ENCODE results near the gene SH2D3A.
"Not testable (repeated sequence)": the region's sequence is repeated elsewhere in the genome, so short reads cannot be mapped to it uniquely, and the experiment has no call there.

The SH2D3A gene

DNA sequence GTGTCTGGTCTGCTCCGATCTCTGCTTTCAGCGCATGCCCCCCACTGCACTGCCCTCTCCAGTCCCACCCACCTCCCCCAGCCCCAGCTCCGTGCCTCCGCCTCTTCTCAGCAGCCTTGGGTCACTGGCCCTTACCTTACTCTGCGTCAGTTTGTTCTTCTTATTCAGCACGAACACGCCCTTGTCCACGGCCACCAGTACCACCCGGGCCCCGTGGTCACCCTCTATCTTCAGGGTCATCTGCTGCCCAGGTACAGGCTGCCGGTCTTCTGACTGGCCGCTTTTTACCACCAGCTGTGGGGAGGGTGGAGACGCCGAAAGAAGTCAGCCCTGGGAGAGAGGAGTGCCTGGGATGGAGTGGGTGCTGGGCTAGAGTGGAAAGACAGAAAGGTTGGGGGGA lies 57.7 kb downstream of the SH2D3A start:
- no peak for DNase-seq (ENCODE audit: low read depth)
- TF ChIP-seq, protein P1, sequence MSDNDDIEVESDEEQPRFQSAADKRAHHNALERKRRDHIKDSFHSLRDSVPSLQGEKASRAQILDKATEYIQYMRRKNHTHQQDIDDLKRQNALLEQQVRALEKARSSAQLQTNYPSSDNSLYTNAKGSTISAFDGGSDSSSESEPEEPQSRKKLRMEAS (IDR thresholded peaks at IDR 0.05; ENCODE audit: low read depth, low read length): no peak
- no peak for TF ChIP-seq MYC (IDR thresholded peaks at IDR 0.05; ENCODE audit: low read depth, low read length)

DNA sequence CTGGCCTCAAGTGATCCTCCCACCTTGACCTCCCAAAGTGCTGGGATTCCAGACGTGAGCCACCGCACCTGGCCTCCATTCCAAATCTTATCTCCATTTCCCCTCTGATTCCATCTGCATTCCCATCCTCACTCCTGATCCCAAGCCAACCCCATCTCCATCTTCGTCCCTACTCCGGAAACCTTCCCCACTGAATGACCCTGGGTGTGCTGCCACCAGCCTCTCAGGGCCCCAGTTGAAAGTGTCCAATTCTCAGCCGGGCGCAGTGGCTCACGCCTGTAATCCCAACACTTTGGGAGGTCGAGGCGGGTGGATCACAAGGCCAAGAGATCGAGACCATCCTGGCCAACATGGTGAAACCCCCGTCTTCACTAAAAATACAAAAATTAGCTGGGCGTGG lies 58.3 kb downstream of the SH2D3A start:
- DNase-seq (ENCODE audit: low read depth); H3K4me3 ChIP-seq (ENCODE audit: low read depth, low read length): not testable (repeated sequence)

More for the DNA sequence above, 57.7 kb downstream of the SH2D3A start:
- H3K4me3 ChIP-seq (ENCODE audit: low read depth, low read length): no peak overlapping the region

DNA sequence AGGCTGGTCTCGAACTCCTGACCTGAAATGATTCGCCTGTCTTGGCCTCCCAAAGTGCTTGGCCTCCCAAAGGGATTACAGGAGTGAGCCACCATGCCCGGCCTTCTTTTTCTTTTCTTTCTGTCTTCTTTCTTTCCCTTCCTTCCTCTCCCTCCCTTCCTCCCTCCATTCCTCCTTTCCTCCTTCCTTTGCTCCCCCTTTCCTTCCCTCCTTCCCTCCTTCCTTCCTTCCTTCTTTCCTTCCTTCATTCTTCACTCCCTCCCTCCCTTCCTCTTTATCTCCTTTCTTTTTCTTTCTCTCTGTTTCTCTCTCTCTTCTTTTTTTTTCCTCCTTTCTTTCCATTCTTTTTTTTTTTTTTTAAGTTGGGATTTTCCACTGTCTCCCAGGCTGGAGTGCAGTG lies 58.9 kb downstream of the SH2D3A start:
- DNase-seq (ENCODE audit: low read depth): no peak
- no peak overlapping the region for H3K4me3 ChIP-seq (ENCODE audit: low read depth, low read length)
- TF ChIP-seq, protein P2, sequence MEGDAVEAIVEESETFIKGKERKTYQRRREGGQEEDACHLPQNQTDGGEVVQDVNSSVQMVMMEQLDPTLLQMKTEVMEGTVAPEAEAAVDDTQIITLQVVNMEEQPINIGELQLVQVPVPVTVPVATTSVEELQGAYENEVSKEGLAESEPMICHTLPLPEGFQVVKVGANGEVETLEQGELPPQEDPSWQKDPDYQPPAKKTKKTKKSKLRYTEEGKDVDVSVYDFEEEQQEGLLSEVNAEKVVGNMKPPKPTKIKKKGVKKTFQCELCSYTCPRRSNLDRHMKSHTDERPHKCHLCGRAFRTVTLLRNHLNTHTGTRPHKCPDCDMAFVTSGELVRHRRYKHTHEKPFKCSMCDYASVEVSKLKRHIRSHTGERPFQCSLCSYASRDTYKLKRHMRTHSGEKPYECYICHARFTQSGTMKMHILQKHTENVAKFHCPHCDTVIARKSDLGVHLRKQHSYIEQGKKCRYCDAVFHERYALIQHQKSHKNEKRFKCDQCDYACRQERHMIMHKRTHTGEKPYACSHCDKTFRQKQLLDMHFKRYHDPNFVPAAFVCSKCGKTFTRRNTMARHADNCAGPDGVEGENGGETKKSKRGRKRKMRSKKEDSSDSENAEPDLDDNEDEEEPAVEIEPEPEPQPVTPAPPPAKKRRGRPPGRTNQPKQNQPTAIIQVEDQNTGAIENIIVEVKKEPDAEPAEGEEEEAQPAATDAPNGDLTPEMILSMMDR (IDR thresholded peaks at IDR 0.05; ENCODE audit: low read depth, low read length): no peak
- TF ChIP-seq MYC (IDR thresholded peaks at IDR 0.05; ENCODE audit: low read depth, low read length) (no peak), POLR2A (IDR thresholded peaks at IDR 0.05; ENCODE audit: extremely low read depth, insufficient read length) (no peak)
- TF ChIP-seq, protein P1 (IDR thresholded peaks at IDR 0.05; ENCODE audit: low read depth, low read length): no peak

DNA sequence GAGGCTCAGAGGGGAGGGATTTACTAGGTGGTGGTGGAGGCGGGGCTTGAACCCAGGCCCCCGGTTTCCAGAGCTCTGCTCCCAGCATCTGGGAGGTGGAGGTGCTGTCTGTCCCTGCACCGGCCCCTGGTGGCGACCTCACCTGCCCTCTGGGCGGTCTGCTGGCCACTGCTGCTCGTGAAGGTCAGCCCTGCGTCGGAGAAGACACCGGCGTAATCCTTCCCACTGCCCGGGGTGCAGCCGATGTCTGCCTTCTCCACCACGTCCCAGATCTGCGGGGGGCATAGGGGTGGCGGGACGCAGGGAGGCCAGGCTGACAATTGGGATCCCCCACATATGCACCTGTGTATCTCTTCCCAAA lies 59.6 kb downstream of the SH2D3A start:
- TF ChIP-seq POLR2A (IDR thresholded peaks at IDR 0.05; ENCODE audit: extremely low read depth, insufficient read length) (no peak), MYC (IDR thresholded peaks at IDR 0.05; ENCODE audit: low read depth, low read length) (no peak)
- TF ChIP-seq, protein P2 (IDR thresholded peaks at IDR 0.05; ENCODE audit: low read depth, low read length): no peak
- TF ChIP-seq, protein P1 (IDR thresholded peaks at IDR 0.05; ENCODE audit: low read depth, low read length): no peak
- DNase-seq (ENCODE audit: low read depth): no peak
- no peak overlapping the region for H3K4me3 ChIP-seq (ENCODE audit: low read depth, low read length)

DNA sequence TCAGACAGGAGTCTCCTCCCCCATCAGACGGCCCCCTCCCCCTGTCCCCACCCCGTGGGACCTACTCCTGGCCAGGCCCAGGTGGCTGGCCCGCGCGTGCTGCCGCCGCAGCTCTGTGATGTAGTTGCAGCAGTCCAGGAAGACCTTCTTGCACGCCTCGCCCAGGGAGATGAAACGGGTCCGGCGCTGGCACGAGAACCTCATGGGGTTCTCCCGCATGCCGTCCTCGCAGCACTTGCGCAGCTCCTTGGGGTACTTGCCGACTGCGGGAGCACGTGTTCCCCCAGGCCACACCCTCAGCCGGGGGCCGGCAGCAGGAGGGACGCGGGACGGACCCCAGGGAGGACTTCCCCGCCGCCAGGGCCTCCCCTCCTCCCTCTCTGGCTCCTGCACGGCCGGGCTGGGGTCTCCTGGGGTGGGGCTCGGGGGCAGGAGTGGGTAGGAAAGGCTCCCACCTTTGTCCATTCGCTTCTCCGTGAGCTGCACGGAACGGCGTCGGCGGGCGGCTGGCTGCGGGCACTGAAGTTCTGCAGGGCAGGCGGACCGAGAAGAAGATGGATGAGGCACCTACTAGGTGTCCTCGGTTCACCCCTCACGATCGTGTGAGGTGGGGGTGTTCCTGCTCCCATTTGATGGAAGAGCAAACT lies 60.1 kb downstream of the SH2D3A start:
- no peak overlapping the region for H3K4me3 ChIP-seq (ENCODE audit: low read depth, low read length)
- TF ChIP-seq POLR2A (IDR thresholded peaks at IDR 0.05; ENCODE audit: extremely low read depth, insufficient read length): no peak
- TF ChIP-seq, protein P2 (IDR thresholded peaks at IDR 0.05; ENCODE audit: low read depth, low read length): no peak
- TF ChIP-seq, protein P1 (IDR thresholded peaks at IDR 0.05; ENCODE audit: low read depth, low read length): no peak
- TF ChIP-seq MYC (IDR thresholded peaks at IDR 0.05; ENCODE audit: low read depth, low read length): no peak
- DNase-seq (ENCODE audit: low read depth): no peak

DNA sequence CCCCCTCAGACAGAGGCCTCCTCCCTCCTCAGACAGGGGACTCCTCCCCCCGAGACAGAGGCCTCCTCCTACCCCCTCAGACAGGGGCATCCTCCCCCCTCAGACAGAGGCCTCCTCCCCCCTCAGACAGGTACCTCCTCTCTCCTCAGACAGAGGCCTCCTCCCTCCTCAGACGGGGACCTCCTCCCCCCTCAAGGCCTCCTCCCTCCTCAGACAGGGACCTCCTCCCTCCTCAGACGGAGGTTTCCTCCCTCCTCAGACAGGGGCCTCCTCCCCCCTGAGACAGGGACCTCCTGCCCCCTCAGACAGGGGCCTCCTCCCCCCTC lies 60.6 kb downstream of the SH2D3A start:
- no peak overlapping the region for H3K4me3 ChIP-seq (ENCODE audit: low read depth, low read length)
- TF ChIP-seq, protein P2 (IDR thresholded peaks at IDR 0.05; ENCODE audit: low read depth, low read length): no peak
- TF ChIP-seq, protein P1 (IDR thresholded peaks at IDR 0.05; ENCODE audit: low read depth, low read length): no peak
- no peak for DNase-seq (ENCODE audit: low read depth)

DNA sequence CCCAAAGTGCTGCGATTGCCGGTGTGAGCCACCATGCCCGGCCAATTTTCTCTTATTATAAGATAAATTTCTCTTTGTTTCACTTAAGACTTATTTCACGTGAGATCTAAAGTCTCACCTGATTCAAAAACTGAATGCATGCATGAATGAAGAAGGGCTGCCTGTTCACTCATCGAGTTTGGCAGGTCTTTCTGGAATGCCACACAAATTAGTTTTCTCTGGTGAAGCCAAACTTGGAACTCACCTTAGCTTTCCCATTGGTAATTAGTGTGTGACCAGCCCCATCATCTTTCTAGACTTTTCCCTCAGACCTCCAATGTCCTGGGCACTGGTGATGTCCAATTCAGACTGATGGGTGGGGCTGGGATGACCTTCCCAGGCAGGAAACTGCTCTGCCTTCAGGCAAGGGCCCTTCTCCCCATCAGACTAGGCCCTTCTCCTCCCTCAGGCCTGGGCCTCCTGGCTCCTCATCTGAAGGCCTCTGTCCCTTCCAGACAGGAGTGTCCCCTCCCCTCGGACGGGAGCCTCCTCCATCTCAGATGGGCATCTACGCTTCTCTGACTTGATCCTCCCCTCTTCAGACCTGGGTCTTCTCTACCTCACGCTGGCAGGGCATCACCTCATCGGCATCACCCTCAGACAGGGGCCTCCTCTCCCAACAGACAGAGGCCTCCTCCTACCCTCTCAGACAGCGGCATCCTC lies 61.2 kb downstream of the SH2D3A start:
- TF ChIP-seq, protein P1 (IDR thresholded peaks at IDR 0.05; ENCODE audit: low read depth, low read length): no peak
- TF ChIP-seq MYC (IDR thresholded peaks at IDR 0.05; ENCODE audit: low read depth, low read length): no peak
- TF ChIP-seq, protein P2 (IDR thresholded peaks at IDR 0.05; ENCODE audit: low read depth, low read length): no peak
- no peak for TF ChIP-seq POLR2A (IDR thresholded peaks at IDR 0.05; ENCODE audit: extremely low read depth, insufficient read length)
- DNase-seq (ENCODE audit: low read depth): no peak
- no peak overlapping the region for H3K4me3 ChIP-seq (ENCODE audit: low read depth, low read length)
